NCI-H1694 treated with DMSO at 0.1 percent for 48 hours (cell line): Measurements from ENCODE around the gene TCTN1.
"Not testable (repeated sequence)": the region's sequence is repeated elsewhere in the genome, so short reads cannot be mapped to it uniquely, and the experiment has no call there.

Experiments
- DNase-seq: peaks from one replicate; lab custom pipeline; 2025; lab: John Stamatoyannopoulos, UW

The TCTN1 gene

DNA sequence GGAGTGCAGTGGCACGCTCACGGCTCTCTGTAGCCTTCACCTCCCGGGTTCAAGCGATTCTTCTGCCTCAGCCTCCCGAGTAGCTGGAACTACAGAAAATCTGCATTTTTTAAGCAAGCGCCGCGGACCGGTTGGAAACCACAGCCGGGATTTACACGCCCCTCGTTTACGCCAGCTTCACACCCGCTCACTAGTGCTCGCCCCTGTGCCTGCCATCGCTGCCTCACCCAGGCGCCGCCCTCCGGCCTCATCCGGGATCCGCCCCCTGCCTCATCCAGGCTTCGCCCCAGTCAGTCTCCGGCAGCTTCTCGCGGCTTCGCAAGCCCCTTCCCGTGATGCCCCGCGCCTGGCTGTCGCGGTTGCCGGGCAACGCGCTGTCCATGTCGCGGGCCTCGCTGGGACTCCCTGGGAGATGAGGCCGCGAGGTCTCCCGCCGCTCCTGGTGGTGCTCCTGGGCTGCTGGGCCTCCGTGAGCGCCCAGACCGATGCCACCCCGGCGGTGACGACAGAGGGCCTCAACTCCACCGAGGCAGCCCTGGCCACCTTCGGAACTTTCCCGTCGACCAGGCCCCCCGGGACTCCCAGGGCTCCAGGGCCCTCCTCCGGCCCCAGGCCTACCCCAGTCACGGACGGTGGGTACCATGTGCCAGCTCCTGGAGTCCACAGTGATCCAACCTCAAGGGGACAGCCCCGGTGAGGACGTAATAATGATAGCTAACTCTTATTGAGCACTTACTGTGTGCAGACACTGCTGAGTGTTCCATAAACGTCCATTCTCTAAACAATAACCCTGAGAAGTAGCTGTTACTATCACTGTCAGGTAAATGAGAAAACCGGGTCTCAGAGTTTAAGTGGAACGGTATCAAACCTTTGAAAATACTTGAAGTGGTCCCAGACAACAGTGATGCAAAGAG is at the start of gene TCTN1:
TSS of gene TCTN1 (plus strand) at position 359 of the 914 bp plus-strand sequence. CDS start at position 413, 54 bp downstream.
- DNase-seq: peak; percentile 87

DNA sequence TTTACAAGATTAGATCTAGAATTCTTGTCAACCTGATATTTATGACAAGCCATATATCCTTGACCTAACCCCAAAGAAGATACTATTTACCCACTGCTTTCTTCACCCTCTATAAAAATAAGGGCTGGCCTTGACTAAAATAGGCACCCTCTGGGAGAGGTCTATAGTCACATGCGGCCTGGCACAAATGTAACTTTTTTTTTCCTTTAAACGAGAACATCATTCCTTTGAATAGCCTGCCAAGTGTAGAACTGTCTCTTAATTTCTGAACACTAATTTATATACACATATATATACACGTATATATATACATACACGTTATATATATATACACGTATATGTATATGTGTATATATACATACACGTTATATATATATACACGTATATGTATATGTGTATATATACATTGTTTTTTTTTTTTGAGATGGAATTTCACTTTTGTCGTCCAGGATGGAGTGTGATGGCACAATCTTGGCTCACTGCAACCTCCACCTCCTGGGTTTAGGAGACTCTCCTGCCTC is 49.4 kb upstream of the TCTN1 start:
- DNase-seq: no peak

DNA sequence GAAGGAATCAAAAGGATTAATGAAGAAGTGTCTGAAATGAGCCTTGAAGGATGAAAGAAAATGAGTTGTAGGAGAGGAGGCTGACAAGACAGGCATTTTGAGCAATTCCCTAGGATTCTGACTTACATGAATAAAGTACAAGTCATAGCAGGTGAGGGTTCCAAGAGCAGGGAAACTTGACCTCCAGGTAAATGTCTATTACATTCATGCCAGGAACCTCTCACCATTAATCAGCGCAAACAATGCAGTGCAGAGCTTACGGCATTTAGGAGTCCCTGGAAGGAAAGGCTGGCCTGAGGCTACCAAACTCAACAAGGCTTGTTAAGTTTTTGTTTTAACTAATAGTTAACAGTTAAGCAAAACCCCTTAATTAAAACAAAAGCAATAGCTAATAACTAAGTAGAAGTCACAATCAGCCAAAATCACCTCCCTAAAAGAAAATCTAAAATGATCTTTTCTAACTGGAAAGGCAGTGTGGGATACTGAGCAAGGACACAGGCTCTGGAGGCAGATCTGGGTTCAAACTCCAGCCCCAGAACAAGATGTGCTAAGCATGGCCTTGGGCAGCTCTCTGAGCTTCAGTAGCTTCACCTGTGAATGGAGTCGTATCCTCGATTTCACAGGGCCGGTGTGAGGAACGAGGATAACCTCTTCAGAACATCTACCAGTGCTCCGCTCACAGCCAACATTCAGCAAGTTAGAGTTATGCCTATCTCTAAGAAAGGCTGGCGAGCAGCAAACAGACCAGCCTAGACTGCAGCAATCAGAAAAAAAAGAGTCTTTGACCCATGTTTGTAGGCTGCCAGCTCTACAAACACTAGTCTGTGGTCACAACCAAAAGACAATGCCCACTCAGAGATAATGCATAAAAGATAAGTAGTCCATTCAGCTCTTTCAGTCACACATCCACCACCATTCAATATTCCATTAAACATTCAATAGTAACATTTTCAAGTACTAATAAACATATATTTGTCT is 47.7 kb upstream of the TCTN1 start:
- DNase-seq: no peak

DNA sequence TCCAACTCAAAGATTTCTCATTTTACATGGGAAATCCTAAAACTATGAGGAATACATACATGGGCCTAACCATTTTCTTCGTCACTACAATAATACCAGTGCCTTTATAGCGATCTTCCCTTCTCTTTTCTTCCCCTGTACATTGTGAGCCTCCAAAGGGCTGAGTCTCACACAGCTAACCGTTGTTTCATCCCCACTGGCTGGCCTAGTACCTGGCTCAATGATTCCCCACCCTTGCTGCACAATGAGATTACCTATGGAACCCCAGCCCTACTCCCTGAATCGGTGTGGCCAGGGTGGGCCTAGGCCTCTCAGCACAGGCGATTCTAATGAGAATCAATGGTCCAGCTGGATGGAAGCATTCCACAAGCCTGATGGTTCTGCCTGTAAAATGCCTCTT is 46.9 kb upstream of the TCTN1 start:
- DNase-seq: no peak

GRCh38 chr12:110568752-110569151 is 45.2 kb upstream of the TCTN1 start:
- DNase-seq: no peak

GRCh38 chr12:110569838-110570237 is 44.1 kb upstream of the TCTN1 start:
- DNase-seq: not testable (repeated sequence)

GRCh38 chr12:110570798-110571197 is 43.1 kb upstream of the TCTN1 start:
- DNase-seq: not testable (repeated sequence)

DNA sequence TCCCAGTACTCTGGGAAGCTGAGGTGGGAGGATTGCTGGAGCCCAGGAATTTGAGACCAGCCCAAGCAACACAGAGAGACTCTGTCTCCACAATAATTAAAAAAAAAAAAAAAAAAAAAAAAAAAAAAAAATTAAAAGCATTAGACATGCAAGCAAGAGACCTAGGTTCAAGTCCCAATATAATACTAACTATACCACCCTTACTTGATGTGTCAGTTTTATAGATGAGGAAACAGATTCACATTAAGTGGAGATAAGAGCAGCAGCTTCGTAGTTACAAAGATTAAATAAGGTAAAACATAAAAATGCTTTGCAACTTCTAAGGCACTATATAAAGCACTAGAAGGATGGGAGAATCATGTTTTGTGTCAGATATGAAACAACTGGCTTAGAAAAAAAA is 39.9 kb upstream of the TCTN1 start:
- no peak for DNase-seq

DNA sequence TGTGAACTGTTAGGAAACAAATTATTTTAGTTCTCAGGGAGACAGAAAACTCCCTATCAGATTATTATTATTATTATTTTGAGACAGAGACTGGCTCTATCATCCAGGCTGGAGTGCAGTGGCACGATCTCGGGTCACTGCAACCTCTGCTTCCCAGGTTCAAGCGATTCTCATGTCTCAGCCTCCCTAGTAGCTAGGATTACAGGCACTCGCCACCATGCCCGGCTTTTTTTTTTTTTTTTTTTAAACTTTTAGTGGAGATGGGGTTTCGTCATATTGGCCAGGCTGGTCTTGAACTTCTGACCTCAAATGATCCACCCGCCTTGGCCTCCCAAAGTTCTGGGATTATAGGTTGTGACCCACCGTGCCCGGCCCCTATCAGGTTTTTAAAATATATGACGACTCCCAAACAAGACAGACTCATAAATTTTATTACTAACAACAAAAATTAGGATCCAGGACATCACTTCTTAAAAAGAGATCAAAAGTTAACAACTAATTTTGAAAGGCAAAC is 39.2 kb upstream of the TCTN1 start:
- DNase-seq: not testable (repeated sequence)

GRCh38 chr12:110575326-110575725 is 38.6 kb upstream of the TCTN1 start:
- no peak for DNase-seq

GRCh38 chr12:110576504-110576903 is 37.4 kb upstream of the TCTN1 start:
- no peak for DNase-seq

- DNase-seq: no peak
Measured at GRCh38 chr12:110577864-110578693, 35.9 kb upstream of the TCTN1 start.

- DNase-seq: no peak
Measured at GRCh38 chr12:110578694-110579534, 35.0 kb upstream of the TCTN1 start.

DNA sequence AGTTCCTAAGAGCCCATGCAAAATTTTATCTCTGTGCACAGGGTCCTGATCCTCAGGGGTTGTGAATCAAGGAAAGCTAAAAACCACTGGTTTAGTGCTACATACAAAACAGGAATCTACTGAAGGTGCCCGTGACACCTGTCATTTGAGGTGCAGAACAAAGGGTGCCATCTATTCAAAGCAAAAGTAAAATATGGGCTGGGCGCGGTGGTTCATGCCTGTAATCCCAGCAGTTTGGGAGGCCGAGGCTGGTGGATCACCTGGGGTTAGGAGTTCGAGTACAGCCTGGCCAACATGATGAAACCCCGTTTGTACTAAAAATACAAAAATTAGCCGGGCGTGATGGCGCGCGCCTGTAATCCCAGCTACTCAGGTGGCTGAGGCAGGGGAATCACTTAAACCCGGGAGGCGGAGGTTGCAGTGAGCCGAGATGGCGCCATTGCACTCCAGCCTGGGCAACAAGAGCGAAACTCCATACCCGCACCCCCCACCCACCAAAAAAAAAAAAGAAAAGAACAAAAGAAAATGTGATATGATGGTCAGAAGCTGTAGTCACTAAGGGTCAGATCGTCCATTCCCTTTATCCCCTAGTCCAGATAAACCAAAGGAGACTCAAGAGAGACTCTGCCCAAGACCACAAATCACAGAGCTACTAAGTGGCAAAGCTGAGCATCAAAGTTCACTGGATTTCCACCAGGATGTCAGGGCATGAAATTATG is 34.2 kb upstream of the TCTN1 start:
- no peak for DNase-seq

GRCh38 chr12:110581931-110582275 is 32.0 kb upstream of the TCTN1 start:
- DNase-seq: no peak

DNA sequence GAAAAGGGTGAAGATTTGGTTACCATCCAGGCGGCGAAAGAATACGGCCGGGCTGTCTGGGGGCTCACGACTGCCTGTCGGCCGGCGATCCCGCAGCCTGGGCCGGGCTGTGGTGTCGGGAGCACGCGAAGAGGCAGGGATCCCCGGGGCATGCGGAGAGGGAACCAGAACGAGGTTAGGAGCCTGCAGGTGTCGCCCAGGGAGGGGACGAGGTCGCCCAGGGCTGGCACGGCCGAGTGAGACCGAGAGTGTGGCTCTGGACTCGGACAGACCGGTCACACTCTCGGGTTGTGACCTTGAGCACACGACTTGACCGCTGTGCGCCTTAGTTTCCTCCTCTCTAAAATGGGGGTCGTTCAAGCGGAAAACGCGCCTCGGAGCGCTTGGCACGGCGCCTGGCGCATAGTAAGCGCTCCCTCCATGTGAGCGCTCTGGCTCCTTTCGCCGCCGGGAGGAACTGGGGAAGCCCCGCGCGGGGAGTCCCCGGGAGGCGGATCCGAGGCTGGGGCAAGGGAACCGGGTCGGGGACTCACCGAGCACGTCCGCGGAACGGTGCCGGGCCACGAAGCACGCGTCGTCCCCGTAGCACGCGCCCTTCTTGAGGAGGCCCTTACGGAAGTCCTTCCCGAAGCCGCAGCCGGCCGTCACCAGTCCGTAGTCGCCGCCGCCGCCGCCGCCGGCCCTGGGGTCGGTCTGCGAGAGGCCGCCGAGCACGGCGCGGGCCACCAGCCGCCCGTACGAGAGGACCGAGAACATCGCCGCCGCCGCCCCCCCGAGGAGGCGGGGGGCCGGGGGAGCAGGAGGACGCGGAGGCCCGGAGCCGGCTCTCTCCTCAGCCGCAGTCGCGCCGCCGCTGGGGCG is 31.4 kb upstream of the TCTN1 start:
- DNase-seq: peak; percentile 27

- peak; percentile 86 for DNase-seq
Measured at GRCh38 chr12:110583137-110584059, 30.5 kb upstream of the TCTN1 start, which contains the start of gene PPTC7. Gene PPTC7 (minus strand): TSS chr12:110583318. CDS start chr12:110583031, 287 bp downstream.
